ENCODE data around the gene SBF2.
"Not testable (repeated sequence)": the region's sequence is repeated elsewhere in the genome, so short reads cannot be mapped to it uniquely, and the experiment has no call there.

Gene SBF2

DNA sequence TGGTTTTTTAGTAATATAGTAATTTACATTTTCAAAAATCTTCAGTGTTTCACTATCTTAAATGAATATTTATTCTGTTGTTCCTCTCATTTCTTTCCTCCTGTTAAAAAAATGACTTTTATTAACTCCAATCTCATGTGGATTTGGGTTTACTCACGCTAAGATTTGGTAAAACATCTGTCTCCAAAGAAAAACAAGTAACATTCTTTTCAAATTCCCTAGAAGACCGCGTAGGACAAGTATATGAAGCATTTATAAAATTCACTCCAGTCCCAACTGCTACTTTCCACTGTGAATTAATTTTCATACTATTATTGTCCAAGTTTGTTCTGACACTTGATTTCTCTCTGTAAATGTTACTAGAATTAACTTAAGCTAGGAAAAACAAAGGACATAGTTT, 26.2 kb downstream of the SBF2 start:
- DNase-seq (ENCODE audit: low read depth), result peak; percentile 62

DNA sequence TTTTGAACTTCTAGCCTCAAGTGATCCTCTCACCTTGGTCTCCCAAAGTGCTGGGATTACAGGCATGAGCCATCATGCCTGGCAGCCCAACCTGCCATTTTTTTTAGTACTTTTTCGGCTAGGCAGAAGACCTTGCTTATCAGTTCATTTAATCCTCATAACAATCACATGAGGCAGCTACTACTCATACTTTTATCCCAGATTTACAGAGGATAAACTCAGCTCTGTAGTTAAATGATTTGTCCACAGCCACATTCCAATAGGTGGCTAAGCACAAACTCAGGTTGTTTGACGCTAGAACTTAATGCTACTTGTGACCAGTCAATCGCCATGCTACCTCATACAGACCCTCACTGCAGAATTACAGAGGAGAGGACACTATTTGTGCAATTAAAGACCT, 28.1 kb downstream of the SBF2 start:
- peak; percentile 44 for DNase-seq (ENCODE audit: low read depth)

DNA sequence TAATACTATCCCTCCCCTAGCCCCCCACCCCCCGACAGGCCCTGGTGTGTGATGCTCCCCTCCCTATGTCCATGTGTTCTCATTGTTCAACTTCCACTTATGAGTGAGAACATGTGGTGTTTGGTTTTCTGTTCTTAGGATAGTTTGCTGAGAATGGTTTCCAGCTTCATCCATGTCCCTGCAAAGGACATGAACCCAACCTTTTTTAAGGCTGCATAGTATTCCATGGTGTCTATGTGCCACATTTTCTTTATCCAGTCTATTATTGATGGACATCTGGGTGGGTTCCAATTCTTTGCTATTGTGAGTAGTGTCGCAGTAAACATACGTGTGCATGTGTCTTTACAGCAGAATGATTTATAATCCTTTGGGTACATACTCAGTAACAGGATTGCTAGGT, 29.3 kb downstream of the SBF2 start:
- not testable (repeated sequence) for DNase-seq (ENCODE audit: low read depth)

DNA sequence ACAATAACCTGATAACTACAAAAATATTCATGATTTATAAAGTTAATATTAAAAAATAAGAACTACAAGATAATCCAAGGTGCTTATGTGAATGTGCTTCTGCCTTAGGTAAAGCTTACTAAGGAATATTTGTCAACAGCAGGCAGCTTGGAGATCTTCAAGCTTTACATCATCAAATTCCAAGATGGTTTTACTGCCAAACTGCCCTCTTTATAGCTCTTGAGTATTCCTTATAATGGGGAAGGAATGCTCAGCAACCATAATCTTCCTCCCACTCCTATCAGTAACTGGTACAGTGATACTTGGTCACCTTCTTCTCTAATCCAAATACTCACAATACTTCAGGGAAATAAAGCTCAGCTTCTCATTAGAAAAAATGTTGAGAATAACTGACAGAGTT, 30.1 kb downstream of the SBF2 start:
- DNase-seq (ENCODE audit: low read depth), result peak; percentile 83

DNA sequence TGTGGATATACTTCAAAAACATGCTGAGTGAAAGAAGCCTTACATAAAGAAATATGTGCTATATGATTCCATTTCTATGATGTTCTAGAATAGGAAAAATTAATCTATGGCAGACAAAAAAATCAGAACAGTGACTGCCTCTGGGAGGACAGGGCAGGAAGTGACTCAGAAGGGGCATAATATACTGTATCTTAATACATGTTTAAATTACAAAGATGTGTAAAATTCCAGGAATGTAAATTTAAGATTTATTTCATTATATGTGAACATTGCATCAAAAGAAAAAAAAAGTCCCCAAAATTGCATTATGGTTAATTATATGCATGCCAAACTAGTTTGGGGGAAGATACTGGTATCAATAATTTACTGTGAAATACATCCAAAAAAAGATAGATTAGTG, 32.2 kb downstream of the SBF2 start:
- DNase-seq (ENCODE audit: low read depth), result peak; percentile 61

GRCh38 chr11:10257478-10257877, 36.5 kb downstream of the SBF2 start:
- DNase-seq (ENCODE audit: low read depth), result no peak

GRCh38 chr11:10255388-10256125, 38.5 kb downstream of the SBF2 start:
- no peak for DNase-seq (ENCODE audit: low read depth)

GRCh38 chr11:10249448-10250131, 44.4 kb downstream of the SBF2 start:
- not testable (repeated sequence) for DNase-seq (ENCODE audit: low read depth)

- peak; percentile 51 for DNase-seq (ENCODE audit: low read depth)
These were observed 47.0 kb downstream of the SBF2 start for GRCh38 chr11:10247011-10247410.

DNA sequence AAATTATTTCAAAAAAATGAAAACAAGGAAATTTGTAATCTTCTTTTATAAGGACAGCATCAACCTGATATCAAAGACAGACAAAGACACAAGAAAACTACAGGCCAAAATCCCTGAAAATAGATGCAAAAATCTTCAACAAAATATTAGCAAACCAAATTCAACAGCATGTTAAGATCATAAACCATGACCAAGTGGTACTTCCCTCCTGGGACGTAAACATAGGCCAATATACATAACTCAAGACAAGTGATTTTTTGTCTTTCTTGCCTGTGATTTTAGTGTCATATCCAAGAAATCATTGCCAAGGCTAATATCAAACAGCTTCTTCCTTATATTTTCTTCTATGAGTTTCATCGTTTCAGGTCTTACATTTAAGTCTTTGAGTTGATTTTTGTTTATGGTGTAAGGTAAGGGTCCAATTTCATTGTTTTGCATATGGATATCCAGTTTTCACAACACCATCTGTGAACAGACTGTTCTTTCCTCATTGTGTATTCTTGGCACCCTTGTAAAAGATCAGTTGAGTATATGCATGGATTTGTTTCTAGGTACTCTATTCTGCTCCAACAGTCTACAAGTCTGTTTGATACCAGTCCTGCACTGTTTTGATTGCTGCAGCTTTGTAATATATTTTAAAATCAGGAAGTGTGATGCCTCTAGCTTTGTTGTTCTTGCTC, 50.0 kb downstream of the SBF2 start:
- DNase-seq (ENCODE audit: low read depth), result no peak

DNA sequence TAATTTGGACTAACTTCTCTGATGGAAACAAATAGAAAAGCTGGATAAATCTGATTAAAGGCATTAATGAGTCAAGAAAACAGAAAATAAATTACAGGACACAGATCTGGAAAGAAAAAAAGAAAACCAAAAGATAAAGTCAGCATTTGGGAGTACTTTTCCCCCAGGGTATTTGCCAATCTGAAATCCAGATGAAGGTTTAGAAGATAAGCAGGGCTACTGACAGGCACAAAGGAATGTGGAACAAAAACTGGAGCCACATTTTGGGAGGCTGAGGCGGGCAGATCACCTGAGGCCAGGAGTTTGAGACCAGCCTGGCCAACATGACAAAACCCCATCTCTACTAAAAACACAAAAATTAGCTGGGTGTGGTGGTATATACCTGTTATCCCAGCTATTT, 57.2 kb downstream of the SBF2 start:
- no peak for DNase-seq (ENCODE audit: low read depth)

DNA sequence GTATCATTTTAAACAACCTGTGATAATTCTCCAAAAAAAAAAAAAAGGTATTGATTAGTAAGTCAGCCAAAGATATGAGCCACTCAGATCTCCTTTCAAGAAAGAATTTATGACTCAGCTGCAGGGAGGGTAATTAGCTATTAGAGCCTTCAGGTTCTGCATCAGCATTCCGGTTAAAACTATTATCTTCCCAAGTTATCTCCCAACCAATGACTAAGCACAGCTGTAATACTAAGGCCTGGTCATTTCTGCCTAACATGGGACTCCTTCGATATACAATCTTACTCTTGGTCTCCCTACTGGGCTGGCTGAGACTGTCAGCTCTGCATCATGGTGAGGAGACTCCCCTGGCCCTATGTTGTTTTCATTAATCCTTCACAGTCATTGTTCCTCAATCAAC, 60.4 kb downstream of the SBF2 start:
- peak; percentile 90 for DNase-seq (ENCODE audit: low read depth)

- DNase-seq (ENCODE audit: low read depth), result no peak
These were observed 61.3 kb downstream of the SBF2 start for GRCh38 chr11:10232756-10233155.

DNA sequence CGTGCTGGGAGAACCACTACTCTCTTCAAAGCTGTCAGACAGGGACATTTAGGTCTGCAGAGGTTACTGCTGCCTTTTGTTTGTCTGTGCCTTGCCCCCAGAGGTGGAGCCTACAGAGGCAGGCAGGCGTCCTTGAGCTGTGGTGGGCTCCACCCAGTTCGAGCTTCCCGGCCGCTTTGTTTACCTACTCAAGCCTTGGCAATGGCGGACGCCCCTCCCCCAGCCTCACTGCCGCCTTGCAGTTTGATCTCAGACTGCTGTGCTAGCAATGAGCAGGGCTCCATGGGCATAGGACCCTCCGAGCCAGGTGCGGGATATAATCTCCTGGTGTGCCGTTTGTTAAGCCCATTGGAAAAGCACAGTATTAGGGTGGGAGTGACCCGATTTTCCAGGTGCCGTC, 62.2 kb downstream of the SBF2 start:
- not testable (repeated sequence) for DNase-seq (ENCODE audit: low read depth)

DNA sequence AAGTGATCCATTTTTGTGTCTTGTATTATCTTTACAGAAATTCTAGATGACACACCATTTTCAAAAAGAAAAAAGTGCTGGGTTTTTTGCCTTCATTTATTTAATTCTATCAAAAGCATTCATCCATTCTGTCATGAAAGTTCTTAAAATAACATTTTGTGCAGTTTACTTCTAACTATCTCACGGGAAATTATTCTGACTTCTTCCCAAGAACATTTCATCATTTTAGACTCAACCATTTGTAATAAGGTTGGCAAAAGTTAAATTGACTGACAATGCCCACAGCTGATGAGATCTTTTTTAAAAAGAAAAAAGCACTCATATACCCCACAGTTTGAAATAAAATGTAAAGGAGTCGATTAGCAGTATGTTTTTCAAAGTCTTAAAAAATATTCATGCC, 68.5 kb downstream of the SBF2 start:
- no peak for DNase-seq (ENCODE audit: low read depth)

DNA sequence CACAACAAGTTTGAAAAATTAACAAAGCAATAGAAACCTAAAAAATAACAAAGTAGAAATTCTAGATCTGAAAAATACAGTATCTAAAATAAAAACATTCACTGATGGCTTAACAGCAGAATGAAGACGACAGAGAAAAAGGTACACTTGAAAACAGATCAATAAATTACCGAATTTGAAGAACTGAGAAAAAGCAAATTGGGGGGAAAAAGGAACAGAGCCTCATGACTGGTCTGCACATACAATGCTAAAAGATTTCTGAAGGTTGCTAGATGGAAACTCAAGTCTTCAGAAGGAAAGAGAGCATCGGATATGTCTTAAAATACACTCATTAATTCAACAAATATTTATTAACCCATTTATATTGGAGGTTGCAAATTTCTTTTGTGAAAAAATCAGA, 71.6 kb downstream of the SBF2 start:
- no peak for DNase-seq (ENCODE audit: low read depth)

DNA sequence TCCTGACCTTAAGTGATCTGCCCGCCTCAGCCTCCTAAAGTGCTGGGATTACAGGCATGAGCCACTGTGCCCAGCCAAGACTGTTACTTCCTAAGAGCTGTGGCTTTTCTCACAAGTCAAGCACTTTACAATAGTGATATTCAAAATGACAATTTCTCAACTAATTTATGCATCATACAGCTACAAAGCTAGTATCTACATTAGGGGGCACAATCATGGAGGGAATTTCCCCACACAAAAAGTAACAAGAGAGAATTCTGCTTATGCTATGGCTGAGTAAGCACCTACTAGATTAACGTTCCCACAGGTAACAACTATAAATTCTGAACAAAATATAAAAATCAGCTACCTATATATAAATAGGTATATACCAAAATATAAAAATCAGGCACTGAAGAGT, 72.7 kb downstream of the SBF2 start:
- no peak for DNase-seq (ENCODE audit: low read depth)

GRCh38 chr11:10211470-10211869, 82.5 kb downstream of the SBF2 start:
- no peak for DNase-seq (ENCODE audit: low read depth)

DNA sequence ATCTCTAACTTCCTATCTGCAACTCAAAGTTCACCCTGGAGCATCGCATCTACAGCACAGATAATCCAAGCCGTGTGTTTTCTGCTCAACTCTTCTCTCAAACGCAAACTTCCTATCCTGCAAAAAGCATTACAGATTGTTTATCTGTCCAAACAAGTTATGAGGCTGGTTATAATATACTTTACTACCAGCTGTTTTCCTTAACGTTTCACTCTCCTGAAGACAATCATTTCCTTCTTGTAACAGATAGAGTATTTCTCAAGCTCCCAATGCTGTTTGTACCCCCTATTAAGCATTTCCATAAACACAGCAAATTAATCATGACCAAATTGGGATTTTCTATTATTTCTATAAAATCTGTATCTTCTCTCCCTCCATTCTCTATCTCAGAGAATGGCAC, 84.7 kb downstream of the SBF2 start:
- DNase-seq (ENCODE audit: low read depth), result no peak

DNA sequence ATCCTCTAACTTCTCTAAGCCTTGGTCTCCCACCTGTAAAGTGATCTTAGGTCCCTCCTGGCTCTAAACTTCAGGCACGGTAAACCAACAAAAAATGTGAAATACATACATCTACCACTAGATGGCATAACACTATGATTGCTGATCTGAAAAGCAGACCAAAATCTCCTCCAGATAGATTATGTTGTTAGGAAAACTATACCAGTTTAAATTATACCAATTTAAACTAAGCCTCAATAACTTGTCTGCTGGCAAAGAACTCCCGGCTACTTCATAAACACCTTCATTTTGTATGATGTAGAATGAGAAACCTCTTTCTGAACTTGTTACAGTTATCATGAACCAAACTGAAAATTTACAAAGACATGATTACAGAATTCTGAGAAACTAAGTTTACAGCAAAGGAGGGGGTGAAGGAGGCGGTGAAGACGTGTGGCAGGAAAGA, 85.9 kb downstream of the SBF2 start:
- DNase-seq (ENCODE audit: low read depth), result peak; percentile 58

DNA sequence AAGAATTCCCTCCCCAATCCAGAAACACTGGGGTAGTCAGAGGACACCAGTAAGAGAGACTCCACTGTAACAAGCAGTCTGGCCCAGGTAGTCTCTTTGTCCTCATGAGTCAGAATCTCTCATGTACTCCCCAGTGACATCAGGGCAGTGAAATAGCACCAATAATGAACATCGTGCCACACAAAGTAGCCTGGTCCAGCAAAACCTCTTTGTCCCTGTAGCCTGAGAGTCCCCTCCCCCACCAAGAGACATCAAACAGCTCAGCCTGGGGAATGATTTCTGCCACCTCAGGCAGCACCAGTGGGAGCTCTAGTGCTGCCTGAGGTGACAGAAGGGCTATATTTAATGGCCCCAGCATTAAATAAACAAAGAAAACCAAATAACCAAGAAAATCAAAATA, 88.1 kb downstream of the SBF2 start:
- no peak for DNase-seq (ENCODE audit: low read depth)

DNA sequence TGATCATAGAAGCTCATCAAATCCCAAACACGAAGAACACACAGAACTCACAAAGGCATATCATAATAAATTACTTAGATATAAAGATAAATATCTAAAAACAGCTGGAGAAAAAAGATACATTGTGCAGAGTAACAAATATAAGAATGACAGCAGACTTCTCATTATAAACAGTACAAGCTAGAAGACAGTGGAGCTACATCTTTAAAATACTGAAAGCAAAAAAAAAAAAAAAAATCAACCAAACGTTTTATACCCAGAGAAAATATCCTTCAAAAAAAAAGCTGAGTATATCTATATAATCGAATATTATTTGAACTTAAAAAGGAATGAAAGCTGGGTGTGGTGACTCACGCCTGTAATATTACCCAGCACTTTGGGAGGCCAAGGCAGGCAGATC, 90.0 kb downstream of the SBF2 start:
- DNase-seq (ENCODE audit: low read depth), result no peak

DNA sequence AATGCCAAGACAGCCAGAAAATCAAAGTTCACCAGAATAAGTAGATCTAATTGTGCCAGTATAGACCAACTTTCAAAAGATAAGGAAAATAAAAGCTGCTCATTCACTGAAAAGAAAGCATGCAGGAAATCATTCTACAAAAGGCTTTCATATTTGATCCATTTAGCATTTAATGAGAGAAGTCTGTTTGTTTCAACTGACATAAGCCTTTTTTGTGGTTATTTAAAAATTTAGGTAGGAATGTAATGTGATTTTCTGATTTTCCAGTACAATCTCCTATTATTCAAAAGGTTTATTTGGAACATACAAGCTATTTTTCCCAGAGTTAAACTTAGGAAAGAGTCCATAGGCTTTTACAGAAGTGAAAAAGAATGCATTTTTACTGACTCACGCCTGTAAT, 92.7 kb downstream of the SBF2 start:
- DNase-seq (ENCODE audit: low read depth), result peak; percentile 54
